GM12878 (cell line): ENCODE data around the gene CWC25. TPM values are rescaled to one million over a fixed set of nuclear protein-coding genes. Genes with fewer than 3 reads are reported as not detected.

Source experiments
- BRCA1 ChIP-seq: IDR thresholded peaks from 2 replicates; pipeline ENCODE4 v1.6.1; 2011; ENCODE audit warnings: low read depth, low read length, improper control_type of control experiment
- EED ChIP-seq: sonication (generic); IDR thresholded peaks from 2 replicates; pipeline ENCODE4 v1.6.1; 2016; ENCODE audit warnings: antibody characterized with exemption, low read depth
- EP300 ChIP-seq, 2 experiments: fragments of 150-350 bp in 1 of 2; IDR thresholded peaks; 2 replicates each; pipeline ENCODE4 v1.6.1; 2011 to 2012; ENCODE audit warnings: low read depth in 2 of 2, low read length in 2 of 2, borderline replicate concordance in 1 of 2, improper control_type of control experiment in 1 of 2, inconsistent platforms in 1 of 2; ENCODE audit not compliant: control insufficient read depth in 1 of 2
- FOXK2 ChIP-seq: fragments of 450-650 bp; IDR thresholded peaks from 2 replicates; pipeline ENCODE4 v1.6.1; 2017; ENCODE audit warnings: mild to moderate bottlenecking, moderate library complexity
- IKZF2 ChIP-seq, 2 experiments: fragments of 450-650 bp; IDR thresholded peaks; 2 replicates each; pipeline ENCODE4 v1.6.1; 2017; ENCODE audit warnings: mild to moderate bottlenecking in 2 of 2, moderate library complexity in 2 of 2
- POLR2A ChIP-seq: IDR thresholded peaks from 2 replicates; pipeline ENCODE4 v1.6.1; 2011; ENCODE audit warnings: low read depth, mild to moderate bottlenecking, low read length
- RAD51 ChIP-seq: fragments of 450-650 bp; IDR thresholded peaks from 2 replicates; pipeline ENCODE4 v1.6.1; 2016; ENCODE audit warnings: moderate library complexity, mild to moderate bottlenecking, inconsistent platforms
- RCOR1 ChIP-seq: conservative IDR thresholded peaks from 2 replicates; pipeline ENCODE4 v1.6.1; 2012; ENCODE audit warnings: low read depth, low read length, improper control_type of control experiment
- SMAD1 ChIP-seq: fragments of 450-650 bp; IDR thresholded peaks from 2 replicates; pipeline ENCODE4 v1.6.1; 2018; ENCODE audit warnings: mild to moderate bottlenecking, low read depth; ENCODE audit not compliant: partially characterized antibody
- SMC3 ChIP-seq: IDR thresholded peaks from 2 replicates; pipeline ENCODE4 v1.6.1; 2011; ENCODE audit warnings: low read length, improper control_type of control experiment, borderline replicate concordance
- STAT1 ChIP-seq: fragments of 450-650 bp; conservative IDR thresholded peaks from 2 replicates; pipeline ENCODE4 v1.6.1; 2014; ENCODE audit warnings: antibody characterized with exemption, mild to moderate bottlenecking
- TBL1XR1 ChIP-seq: IDR thresholded peaks from 2 replicates; pipeline ENCODE4 v1.6.1; 2012; ENCODE audit warnings: low read depth, low read length, improper control_type of control experiment
- ZZZ3 ChIP-seq: IDR thresholded peaks from 2 replicates; pipeline ENCODE4 v1.6.1; 2011; ENCODE audit warnings: low read depth; ENCODE audit not compliant: control insufficient read depth, insufficient read length
- polyA plus RNA-seq, 11 experiments: library from polyadenylated mRNA; depleted of rRNA in 4 of 11; unstranded in 6 of 11; stranded (reverse) in 5 of 11; fragments of >200 nt; fragmentation: Nextera tagmentation in 4 of 11; fragmentation: Illumina TruSeq in 1 of 11; extraction: Ambion mirVana in 4 of 11; extraction: Trizol in 1 of 11; gene quantifications; 1 replicate in 1 of 11; 2 replicates in 10 of 11; pipeline versions ENCODE4 v1.2.1 to v1.2.3, GENCODE V29; 2011 to 2016; ENCODE audit warnings: inconsistent platforms in 2 of 11, missing spikeins in 2 of 11, low read depth in 1 of 11
- total RNA-seq, 4 experiments: library from RNA; depleted of rRNA in 3 of 4; stranded (reverse); fragments of >200 nt in 3 of 4; fragmentation: Illumina TruSeq in 1 of 4; extraction: Trizol in 1 of 4; gene quantifications; 2 replicates each; pipeline versions ENCODE4 v1.2.1 to v1.2.3, GENCODE V29; 2013 to 2021
- TF ChIP-seq, protein P1 (sequence below): fragments of 450-650 bp; IDR thresholded peaks from 2 replicates; pipeline ENCODE4 v1.6.1; 2017; ENCODE audit warnings: mild to moderate bottlenecking
- TF ChIP-seq, protein P2 (sequence below): fragments of 450-650 bp; IDR thresholded peaks from 2 replicates; pipeline ENCODE4 v1.6.1; 2017; ENCODE audit warnings: borderline replicate concordance
- TF ChIP-seq, protein P3 (sequence below): fragments of 450-650 bp; IDR thresholded peaks from 2 replicates; pipeline ENCODE4 v1.6.1; 2017; ENCODE audit warnings: mild to moderate bottlenecking, low read depth, inconsistent platforms; ENCODE audit not compliant: poor library complexity, severe bottlenecking
- TF ChIP-seq, protein P4 (sequence below): fragments of 450-650 bp; formaldehyde crosslinking; IDR thresholded peaks from 2 replicates; pipeline ENCODE4 v1.4.0; 2022; ENCODE audit warnings: mild to moderate bottlenecking, moderate library complexity
- TF ChIP-seq, protein P5 (sequence below): fragments of 450-650 bp; IDR thresholded peaks from 2 replicates; pipeline ENCODE4 v1.6.1; 2017; ENCODE audit warnings: antibody characterized with exemption, mild to moderate bottlenecking, moderate library complexity

The CWC25 gene
- total and polyA plus RNA-seq, 10 of the 15 experiments (the other 5 are each of a cell fraction or from before 2014, with no cell fraction given) = 14.7 to 29.7 (median 22.9) TPM

DNA sequence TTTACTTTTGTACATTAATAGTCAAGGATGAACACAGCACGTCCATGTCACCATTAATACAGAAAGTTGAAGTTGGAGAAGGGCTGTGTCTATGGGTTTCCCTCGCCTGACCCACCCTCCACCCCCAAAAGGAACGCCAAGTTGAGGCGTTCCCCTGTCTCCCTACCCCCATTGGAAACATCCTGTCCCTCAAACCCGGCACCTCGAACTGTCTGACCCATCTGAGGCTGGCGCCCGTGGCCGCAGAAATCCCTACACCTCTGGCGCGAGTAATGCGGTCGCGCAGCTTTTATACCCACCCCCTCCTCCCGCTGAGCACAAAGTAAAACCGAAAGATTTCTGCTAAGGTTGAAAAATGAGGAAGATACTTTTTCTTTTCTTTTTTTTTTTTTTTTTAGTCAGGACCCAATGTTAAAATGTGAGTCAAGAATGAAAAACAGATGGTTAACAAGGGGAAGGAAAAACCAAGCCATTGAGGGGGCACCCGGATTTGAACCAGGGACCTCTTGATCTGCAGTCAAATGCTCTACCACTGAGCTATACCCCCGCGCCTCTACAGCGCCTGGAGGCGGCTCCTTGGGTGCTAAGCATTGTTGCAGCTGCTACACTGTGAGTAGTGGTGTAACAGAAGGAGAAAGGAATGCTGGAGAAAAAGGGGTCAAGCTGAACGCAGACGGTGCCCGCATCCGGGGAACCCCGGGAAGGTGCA is 43.9 kb upstream of the CWC25 start (continued):
- TF ChIP-seq, protein P1, sequence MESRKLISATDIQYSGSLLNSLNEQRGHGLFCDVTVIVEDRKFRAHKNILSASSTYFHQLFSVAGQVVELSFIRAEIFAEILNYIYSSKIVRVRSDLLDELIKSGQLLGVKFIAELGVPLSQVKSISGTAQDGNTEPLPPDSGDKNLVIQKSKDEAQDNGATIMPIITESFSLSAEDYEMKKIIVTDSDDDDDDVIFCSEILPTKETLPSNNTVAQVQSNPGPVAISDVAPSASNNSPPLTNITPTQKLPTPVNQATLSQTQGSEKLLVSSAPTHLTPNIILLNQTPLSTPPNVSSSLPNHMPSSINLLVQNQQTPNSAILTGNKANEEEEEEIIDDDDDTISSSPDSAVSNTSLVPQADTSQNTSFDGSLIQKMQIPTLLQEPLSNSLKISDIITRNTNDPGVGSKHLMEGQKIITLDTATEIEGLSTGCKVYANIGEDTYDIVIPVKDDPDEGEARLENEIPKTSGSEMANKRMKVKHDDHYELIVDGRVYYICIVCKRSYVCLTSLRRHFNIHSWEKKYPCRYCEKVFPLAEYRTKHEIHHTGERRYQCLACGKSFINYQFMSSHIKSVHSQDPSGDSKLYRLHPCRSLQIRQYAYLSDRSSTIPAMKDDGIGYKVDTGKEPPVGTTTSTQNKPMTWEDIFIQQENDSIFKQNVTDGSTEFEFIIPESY = 0 out of 2 replicates have a peak, but pooled peaks have one; percentile 2
- no peak for TF ChIP-seq SMAD1
- TF ChIP-seq TBL1XR1 = peak; percentile 60
- TF ChIP-seq FOXK2 = no peak
- TF ChIP-seq, protein P2, sequence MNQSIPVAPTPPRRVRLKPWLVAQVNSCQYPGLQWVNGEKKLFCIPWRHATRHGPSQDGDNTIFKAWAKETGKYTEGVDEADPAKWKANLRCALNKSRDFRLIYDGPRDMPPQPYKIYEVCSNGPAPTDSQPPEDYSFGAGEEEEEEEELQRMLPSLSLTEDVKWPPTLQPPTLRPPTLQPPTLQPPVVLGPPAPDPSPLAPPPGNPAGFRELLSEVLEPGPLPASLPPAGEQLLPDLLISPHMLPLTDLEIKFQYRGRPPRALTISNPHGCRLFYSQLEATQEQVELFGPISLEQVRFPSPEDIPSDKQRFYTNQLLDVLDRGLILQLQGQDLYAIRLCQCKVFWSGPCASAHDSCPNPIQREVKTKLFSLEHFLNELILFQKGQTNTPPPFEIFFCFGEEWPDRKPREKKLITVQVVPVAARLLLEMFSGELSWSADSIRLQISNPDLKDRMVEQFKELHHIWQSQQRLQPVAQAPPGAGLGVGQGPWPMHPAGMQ = no peak
- TF ChIP-seq, protein P3, sequence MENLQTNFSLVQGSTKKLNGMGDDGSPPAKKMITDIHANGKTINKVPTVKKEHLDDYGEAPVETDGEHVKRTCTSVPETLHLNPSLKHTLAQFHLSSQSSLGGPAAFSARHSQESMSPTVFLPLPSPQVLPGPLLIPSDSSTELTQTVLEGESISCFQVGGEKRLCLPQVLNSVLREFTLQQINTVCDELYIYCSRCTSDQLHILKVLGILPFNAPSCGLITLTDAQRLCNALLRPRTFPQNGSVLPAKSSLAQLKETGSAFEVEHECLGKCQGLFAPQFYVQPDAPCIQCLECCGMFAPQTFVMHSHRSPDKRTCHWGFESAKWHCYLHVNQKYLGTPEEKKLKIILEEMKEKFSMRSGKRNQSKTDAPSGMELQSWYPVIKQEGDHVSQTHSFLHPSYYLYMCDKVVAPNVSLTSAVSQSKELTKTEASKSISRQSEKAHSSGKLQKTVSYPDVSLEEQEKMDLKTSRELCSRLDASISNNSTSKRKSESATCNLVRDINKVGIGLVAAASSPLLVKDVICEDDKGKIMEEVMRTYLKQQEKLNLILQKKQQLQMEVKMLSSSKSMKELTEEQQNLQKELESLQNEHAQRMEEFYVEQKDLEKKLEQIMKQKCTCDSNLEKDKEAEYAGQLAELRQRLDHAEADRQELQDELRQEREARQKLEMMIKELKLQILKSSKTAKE = peak; percentile 90
- peak in 1 of 2 experiments; percentile 46; a peak in 1 of 4 replicates for TF ChIP-seq EP300 (IDR thresholded peaks at IDR 0.05; ENCODE audit: borderline replicate concordance in 1 of 2, control insufficient read depth in 1 of 2, low read depth in 2 of 2, low read length in 2 of 2)
- TF ChIP-seq, protein P4, sequence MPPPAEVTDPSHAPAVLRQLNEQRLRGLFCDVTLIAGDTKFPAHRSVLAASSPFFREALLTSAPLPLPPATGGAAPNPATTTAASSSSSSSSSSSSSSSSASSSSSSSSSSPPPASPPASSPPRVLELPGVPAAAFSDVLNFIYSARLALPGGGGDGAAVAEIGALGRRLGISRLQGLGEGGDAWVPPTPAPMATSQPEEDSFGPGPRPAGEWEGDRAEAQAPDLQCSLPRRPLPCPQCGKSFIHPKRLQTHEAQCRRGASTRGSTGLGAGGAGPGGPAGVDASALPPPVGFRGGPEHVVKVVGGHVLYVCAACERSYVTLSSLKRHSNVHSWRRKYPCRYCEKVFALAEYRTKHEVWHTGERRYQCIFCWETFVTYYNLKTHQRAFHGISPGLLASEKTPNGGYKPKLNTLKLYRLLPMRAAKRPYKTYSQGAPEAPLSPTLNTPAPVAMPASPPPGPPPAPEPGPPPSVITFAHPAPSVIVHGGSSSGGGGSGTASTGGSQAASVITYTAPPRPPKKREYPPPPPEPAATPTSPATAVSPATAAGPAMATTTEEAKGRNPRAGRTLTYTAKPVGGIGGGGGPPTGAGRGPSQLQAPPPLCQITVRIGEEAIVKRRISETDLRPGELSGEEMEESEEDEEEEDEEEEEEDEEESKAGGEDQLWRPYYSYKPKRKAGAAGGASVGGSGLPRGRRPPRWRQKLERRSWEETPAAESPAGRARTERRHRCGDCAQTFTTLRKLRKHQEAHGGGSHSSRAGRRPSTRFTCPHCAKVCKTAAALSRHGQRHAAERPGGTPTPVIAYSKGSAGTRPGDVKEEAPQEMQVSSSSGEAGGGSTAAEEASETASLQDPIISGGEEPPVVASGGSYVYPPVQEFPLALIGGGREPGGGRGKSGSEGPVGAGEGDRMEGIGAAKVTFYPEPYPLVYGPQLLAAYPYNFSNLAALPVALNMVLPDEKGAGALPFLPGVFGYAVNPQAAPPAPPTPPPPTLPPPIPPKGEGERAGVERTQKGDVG = no peak
- peak; percentile 45; the same call in 1 of the 2 replicates for TF ChIP-seq STAT1
- peak; percentile 92 for TF ChIP-seq POLR2A
- no peak for TF ChIP-seq RAD51
- no peak for TF ChIP-seq BRCA1
- peak; percentile 72 for TF ChIP-seq IKZF2 (IDR thresholded peaks at IDR 0.05)
- TF ChIP-seq RCOR1 = peak; percentile 82; the same call in 1 of the 2 replicates
- TF ChIP-seq, protein P5, sequence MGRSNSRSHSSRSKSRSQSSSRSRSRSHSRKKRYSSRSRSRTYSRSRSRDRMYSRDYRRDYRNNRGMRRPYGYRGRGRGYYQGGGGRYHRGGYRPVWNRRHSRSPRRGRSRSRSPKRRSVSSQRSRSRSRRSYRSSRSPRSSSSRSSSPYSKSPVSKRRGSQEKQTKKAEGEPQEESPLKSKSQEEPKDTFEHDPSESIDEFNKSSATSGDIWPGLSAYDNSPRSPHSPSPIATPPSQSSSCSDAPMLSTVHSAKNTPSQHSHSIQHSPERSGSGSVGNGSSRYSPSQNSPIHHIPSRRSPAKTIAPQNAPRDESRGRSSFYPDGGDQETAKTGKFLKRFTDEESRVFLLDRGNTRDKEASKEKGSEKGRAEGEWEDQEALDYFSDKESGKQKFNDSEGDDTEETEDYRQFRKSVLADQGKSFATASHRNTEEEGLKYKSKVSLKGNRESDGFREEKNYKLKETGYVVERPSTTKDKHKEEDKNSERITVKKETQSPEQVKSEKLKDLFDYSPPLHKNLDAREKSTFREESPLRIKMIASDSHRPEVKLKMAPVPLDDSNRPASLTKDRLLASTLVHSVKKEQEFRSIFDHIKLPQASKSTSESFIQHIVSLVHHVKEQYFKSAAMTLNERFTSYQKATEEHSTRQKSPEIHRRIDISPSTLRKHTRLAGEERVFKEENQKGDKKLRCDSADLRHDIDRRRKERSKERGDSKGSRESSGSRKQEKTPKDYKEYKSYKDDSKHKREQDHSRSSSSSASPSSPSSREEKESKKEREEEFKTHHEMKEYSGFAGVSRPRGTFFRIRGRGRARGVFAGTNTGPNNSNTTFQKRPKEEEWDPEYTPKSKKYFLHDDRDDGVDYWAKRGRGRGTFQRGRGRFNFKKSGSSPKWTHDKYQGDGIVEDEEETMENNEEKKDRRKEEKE = no peak
- no peak for TF ChIP-seq ZZZ3
- peak; percentile 46; the same call in 1 of the 2 replicates for TF ChIP-seq EED
- TF ChIP-seq SMC3 = 0 out of 2 replicates have a peak, but pooled peaks have one; percentile 1
